Measurements from ENCODE around the gene FAM171A2.
"Not testable (repeated sequence)": the region's sequence is repeated elsewhere in the genome, so short reads cannot be mapped to it uniquely, and the experiment has no call there.

GRCh38 chr17:44368391-44369243 lies 5.0 kb upstream of the FAM171A2 start:
- TF ChIP-seq EP300, POLR2A (IDR thresholded peaks at IDR 0.05): not testable (repeated sequence)

All from tibial nerve (tissue), 3 donors.